Prostate gland (tissue), 2 donors: ENCODE data around the gene FIGNL2. TPM values are rescaled to one million over a fixed set of nuclear protein-coding genes. Genes with fewer than 3 reads are reported as not detected.

Experiments used
- DNase-seq: peaks from one replicate; pipeline ENCODE4 v3.0.0-alpha.2; 2019; ENCODE audit warnings: low spot score
- H3K27ac ChIP-seq, 2 donors: fragments of 200-600 bp; sonication (generic); 2 replicates each; pipeline ENCODE4 v1.5.1; 2017 to 2019
- H3K27me3 ChIP-seq: fragments of 200-600 bp; sonication (generic); replicated peaks from 2 replicates; pipeline ENCODE4 v1.5.1; 2019; ENCODE audit not compliant: insufficient read depth
- H3K36me3 ChIP-seq, 2 donors: fragments of 200-600 bp; sonication (generic); 1 replicate in 1 of 2; 2 replicates in 1 of 2; pipeline versions ENCODE4 v1.5.1 to v1.8.1; 2017 to 2019
- H3K4me1 ChIP-seq: fragments of 200-600 bp; sonication (generic); replicated peaks from 2 replicates; pipeline ENCODE4 v1.5.1; 2019
- H3K4me3 ChIP-seq, 2 donors: fragments of 200-600 bp; sonication (generic); 2 replicates each; pipeline ENCODE4 v1.5.1; 2017 to 2019
- H3K9me3 ChIP-seq: fragments of 200-600 bp; sonication (generic); 2 replicates; pipeline ENCODE4 v1.5.1; 2017
- CTCF ChIP-seq, 4 experiments: fragments of 200-600 bp in 2 of 4; fragments of 450-650 bp in 2 of 4; sonication (generic) in 2 of 4; IDR thresholded peaks; 1 replicate in 3 of 4; 2 replicates in 1 of 4; pipeline ENCODE4 v1.5.1; 2016 to 2019; ENCODE audit warnings: antibody characterized with exemption in 4 of 4, mild to moderate bottlenecking in 2 of 4, moderate library complexity in 2 of 4
- POLR2A ChIP-seq: fragments of 450-650 bp; IDR thresholded peaks from one replicate; pipeline ENCODE4 v1.6.1; 2016; ENCODE audit warnings: antibody characterized with exemption, mild to moderate bottlenecking
- POLR2AphosphoS5 ChIP-seq: sonication (generic); formaldehyde crosslinking; IDR thresholded peaks from one replicate; pipeline ENCODE4 v1.6.1; 2017; ENCODE audit warnings: antibody characterized with exemption
- WGBS: methylation state at CpG from one replicate; pipeline ENCODE4 v1.1.5; 2018; 5-methylcytosine and 5-hydroxymethylcytosine counted together
- intact Hi-C: fragments of 100-400 bp; cut with DNase I; formaldehyde crosslinking; loops from one replicate; pipeline ENCODE4 v1.14.2; 2022
- total RNA-seq, 2 donors: library from RNA; depleted of rRNA; stranded (reverse); fragments of >200 nt; gene quantifications; one replicate each; pipeline ENCODE4 v1.1.0, GENCODE V29; 2016

FIGNL2 gene
- total RNA-seq, 2 donors from 2014 or later, result 0.46 to 1.4 TPM

DNA sequence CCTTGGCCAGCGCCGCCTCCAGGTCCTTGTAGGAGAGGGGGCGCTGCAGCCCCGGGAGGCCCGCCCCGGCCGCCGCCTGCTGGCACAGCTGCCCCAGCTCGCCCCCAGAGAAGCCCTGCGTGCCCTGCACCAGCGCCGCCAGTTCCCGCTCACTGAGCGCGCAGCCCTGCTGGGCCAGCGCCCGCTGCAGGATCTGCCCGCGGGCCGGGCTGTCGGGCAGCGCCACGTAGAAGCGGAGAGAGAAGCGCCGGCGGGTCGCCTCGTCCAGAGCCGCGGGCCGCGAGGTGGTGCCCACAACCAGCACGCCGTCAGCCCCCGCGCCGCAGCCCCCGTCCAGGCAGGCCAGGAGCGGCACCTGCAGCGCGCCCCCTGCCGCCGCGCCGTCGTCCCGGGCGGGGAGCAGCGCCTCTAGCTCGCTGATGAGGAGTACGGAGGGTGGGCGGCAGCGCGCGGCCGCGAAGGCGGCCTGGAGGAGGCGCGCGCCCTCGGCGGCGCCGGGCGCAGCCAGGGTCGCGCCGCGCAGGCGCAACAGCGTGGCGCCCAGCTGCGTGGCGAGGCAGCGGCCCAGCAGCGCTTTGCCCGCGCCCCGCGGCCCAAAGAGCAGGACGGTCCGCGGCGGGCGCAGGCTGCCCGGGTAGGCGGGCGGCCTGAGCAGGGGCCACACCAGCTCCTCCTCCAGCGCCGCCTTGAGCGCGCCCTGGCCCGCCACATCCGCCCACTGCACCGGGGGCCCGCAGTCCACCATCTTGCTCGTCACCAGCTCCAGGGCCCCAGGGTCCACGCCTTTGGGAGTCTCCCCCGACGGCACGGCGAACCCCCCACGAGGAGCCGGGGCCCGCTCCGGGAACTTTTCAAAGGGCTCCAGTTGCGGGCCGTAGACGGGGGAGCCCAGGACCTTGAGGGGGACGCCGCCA is 27.7 kb downstream of the FIGNL2 start:
- 32% methylated on average over 38 of the region's 113 CpGs for WGBS
- Histone ChIP-seq H3K27ac (peak overlapping the region; percentile 77 to 79), H3K4me1 (no peaks in the 10 kb centered on the region), H3K4me3 (peak overlapping the region; percentile 46 to 48), H3K9me3 (no peaks in the 10 kb centered on the region), H3K36me3 (no peaks in the 10 kb centered on the region), H3K27me3 (no peaks in the 10 kb centered on the region)
- peak; percentile 34 for DNase-seq
- peak in 2 of 4 experiments; percentile 40 to 58 for TF ChIP-seq CTCF (IDR thresholded peaks at IDR 0.05)
- no peak for TF ChIP-seq POLR2A
- no peak for TF ChIP-seq POLR2AphosphoS5
- intact Hi-C loops, result no loop called here

GRCh38 chr12:51819736-51820525 is 28.6 kb downstream of the FIGNL2 start:
- TF ChIP-seq POLR2A (no peak), CTCF (IDR thresholded peaks at IDR 0.05) (no peak), POLR2AphosphoS5 (peak; percentile 41)
- WGBS, result 30% methylated on average over 32 of the region's 32 CpGs
- intact Hi-C loops, result no loop called here
- no peaks in the 10 kb centered on the region for H3K9me3 ChIP-seq
- no peaks in the 10 kb centered on the region for H3K36me3 ChIP-seq
- H3K27ac ChIP-seq, result peak overlapping the region; percentile 77 to 79
- peak; percentile 63 for DNase-seq
- H3K27me3 ChIP-seq, result no peaks in the 10 kb centered on the region
- H3K4me3 ChIP-seq, result peak overlapping the region; percentile 46 to 48
- H3K4me1 ChIP-seq, result no peaks in the 10 kb centered on the region

- 75% methylated on average over 4 of the region's 4 CpGs for WGBS
- H3K27ac ChIP-seq, result no peak overlapping the region
- no peak for TF ChIP-seq CTCF (IDR thresholded peaks at IDR 0.05)
- no peak for TF ChIP-seq POLR2A
- TF ChIP-seq POLR2AphosphoS5, result no peak
- H3K9me3 ChIP-seq, result no peaks in the 10 kb centered on the region
- no peak for DNase-seq
- no peaks in the 10 kb centered on the region for H3K36me3 ChIP-seq
- intact Hi-C loops, result no loop called here
- no peaks in the 10 kb centered on the region for H3K27me3 ChIP-seq
- no peaks in the 10 kb centered on the region for H3K4me1 ChIP-seq
- no peak overlapping the region for H3K4me3 ChIP-seq
Measured at GRCh38 chr12:51818566-51819300, 29.8 kb downstream of the FIGNL2 start.

DNA sequence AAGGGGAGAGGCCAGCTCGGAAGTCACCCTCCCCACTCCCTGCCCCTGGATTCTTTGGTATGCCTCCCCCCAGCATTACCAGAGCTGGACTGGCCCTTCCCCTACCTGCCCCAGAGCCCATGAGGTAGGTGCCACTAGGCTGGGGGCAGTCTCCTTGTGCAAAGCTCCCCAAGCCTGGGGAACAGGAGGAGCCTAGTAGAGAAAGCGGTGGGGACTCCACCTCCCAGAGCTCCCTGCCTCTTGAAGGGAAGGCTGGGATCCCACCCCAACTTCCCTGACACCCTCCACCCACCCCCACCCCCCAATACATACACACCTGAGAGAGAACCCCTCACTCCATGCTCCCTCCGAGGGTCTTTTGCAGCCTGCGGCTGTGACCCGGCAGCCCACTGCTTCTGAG is 30.4 kb downstream of the FIGNL2 start:
- Histone ChIP-seq H3K9me3 (no peaks in the 10 kb centered on the region), H3K4me1 (no peaks in the 10 kb centered on the region), H3K27me3 (no peaks in the 10 kb centered on the region), H3K4me3 (no peak overlapping the region), H3K36me3 (no peaks in the 10 kb centered on the region), H3K27ac (no peak overlapping the region)
- TF ChIP-seq POLR2A, result no peak
- TF ChIP-seq CTCF (IDR thresholded peaks at IDR 0.05), result no peak
- no peak for TF ChIP-seq POLR2AphosphoS5
- WGBS, result 98% methylated on average over 5 of the region's 5 CpGs
- DNase-seq, result no peak
- intact Hi-C loops, result no loop called here
